GM12878 (cell line): ENCODE results near the gene A2ML1. TPM values are rescaled to one million over a fixed set of nuclear protein-coding genes. Genes with fewer than 3 reads are reported as not detected.

Source experiments
- ATAC-seq: fragments of 200-7000 bp; cut with Tn5 transposase; 3 replicates; pipeline ENCODE4 v1.9.1; 2020; ENCODE audit warnings: mild to moderate bottlenecking, moderate library complexity
- BruUV-seq: library from RNA; stranded (reverse); fragments of 400-500 nt; replicated peaks from 2 replicates; lab custom pipeline; 2021; lab: Mats Ljungman, UMichigan
- CTCF ChIA-PET: fragments of 300-600 bp; sonication (Branson Sonifier 250); formaldehyde crosslinking; extraction: SDS; loops from one replicate; lab custom pipeline; 2021; ENCODE audit warnings: inconsistent platforms; lab: Yijun Ruan, JAX
- POLR2A ChIA-PET: fragments of 350-600 bp; formaldehyde crosslinking; extraction: SDS; loops from one replicate; lab custom pipeline; 2021; ENCODE audit warnings: inconsistent platforms; lab: Charles Lee
- RAD21 ChIA-PET: fragments of 300-600 bp; sonication (Branson Sonifier 250); formaldehyde crosslinking; loops from one replicate; lab custom pipeline; 2023; ENCODE audit warnings: antibody characterized with exemption; ENCODE audit not compliant: unreplicated experiment; lab: Charles Lee
- SMC1A ChIA-PET: fragments of 300-600 bp; sonication (Branson Sonifier 250); formaldehyde crosslinking; loops from one replicate; lab custom pipeline; 2023; ENCODE audit not compliant: unreplicated experiment, uncharacterized antibody; lab: Charles Lee
- DNase-seq: peaks from one replicate; pipeline ENCODE4 v3.0.0-alpha.2; 2011; ENCODE audit warnings: low read depth, low spot score
- FAIRE-seq: peaks from 3 replicates; lab custom pipeline; 2011; peaks lifted over from hg19 to GRCh38; lab: Jason Lieb, UNC
- H2AFZ ChIP-seq: 2 replicates; pipeline ENCODE4 v1.6.0; 2011; ENCODE audit warnings: low read depth, low read length, control low read depth; ENCODE audit not compliant: control insufficient read depth
- H3K27ac ChIP-seq: 2 replicates; pipeline ENCODE4 v1.5.1; 2011; ENCODE audit warnings: control low read depth; ENCODE audit not compliant: control insufficient read depth, insufficient read depth
- H3K27me3 ChIP-seq, 2 experiments: replicated peaks in 1 of 2; 2 replicates each; pipeline versions ENCODE4 v1.6.0 to v1.6.1; 2011; ENCODE audit warnings: low read length in 1 of 2; ENCODE audit not compliant: control insufficient read depth in 2 of 2, insufficient read depth in 2 of 2
- H3K36me3 ChIP-seq, 2 experiments: 2 replicates each; pipeline ENCODE4 v1.5.1; 2011; ENCODE audit warnings: low read length in 1 of 2; ENCODE audit not compliant: control insufficient read depth in 2 of 2, insufficient read depth in 2 of 2
- H3K4me1 ChIP-seq: 2 replicates; pipeline ENCODE4 v1.6.1; 2011; ENCODE audit warnings: mild to moderate bottlenecking, low read length, moderate library complexity, mixed read lengths; ENCODE audit not compliant: control insufficient read depth, insufficient read depth
- H3K4me2 ChIP-seq: 2 replicates; pipeline ENCODE4 v1.6.0; 2011; ENCODE audit warnings: control low read depth; ENCODE audit not compliant: control insufficient read depth, insufficient read depth
- H3K4me3 ChIP-seq: fragments of 200-600 bp; sonication (generic); 2 replicates; pipeline ENCODE4 v1.5.1; 2016
- H3K79me2 ChIP-seq: 2 replicates; pipeline ENCODE4 v1.6.0; 2011; ENCODE audit warnings: low read length; ENCODE audit not compliant: control insufficient read depth, insufficient read depth
- H3K9ac ChIP-seq: 2 replicates; pipeline ENCODE4 v1.8.0; 2011; ENCODE audit warnings: low read length, control low read depth, mixed read lengths; ENCODE audit not compliant: control insufficient read depth, insufficient read depth
- H3K9me3 ChIP-seq: replicated peaks from 3 replicates; pipeline ENCODE4 v1.5.1; 2011; ENCODE audit warnings: mild to moderate bottlenecking, low read length; ENCODE audit not compliant: control insufficient read depth, insufficient read depth
- H4K20me1 ChIP-seq: 2 replicates; pipeline ENCODE4 v1.6.0; 2011; ENCODE audit not compliant: control insufficient read depth, insufficient read depth
- CEBPB ChIP-seq, 2 experiments: fragments of 150-350 bp in 1 of 2; IDR thresholded peaks; 2 replicates each; pipeline ENCODE4 v1.6.1; 2012 to 2014; ENCODE audit warnings: low read depth in 2 of 2, low read length in 2 of 2, borderline replicate concordance in 1 of 2, inconsistent platforms in 1 of 2
- NFYA ChIP-seq: IDR thresholded peaks from 2 replicates; pipeline ENCODE4 v1.6.1; 2011; ENCODE audit warnings: low read depth, mild to moderate bottlenecking, low read length, improper control_type of control experiment, borderline replicate concordance
- NR2C2 ChIP-seq: IDR thresholded peaks from 2 replicates; pipeline ENCODE4 v1.6.1; 2011; ENCODE audit warnings: borderline replicate concordance, low read depth; ENCODE audit not compliant: control insufficient read depth, insufficient read length
- NRF1 ChIP-seq: conservative IDR thresholded peaks from 2 replicates; pipeline ENCODE4 v1.6.1; 2011; ENCODE audit warnings: mild to moderate bottlenecking, low read depth, low read length, improper control_type of control experiment
- PML ChIP-seq: IDR thresholded peaks from 2 replicates; pipeline ENCODE4 v1.6.1; 2012; ENCODE audit warnings: low read length, inconsistent platforms
- POLR2A ChIP-seq: IDR thresholded peaks from 2 replicates; pipeline ENCODE4 v1.6.1; 2011; ENCODE audit warnings: low read depth, mild to moderate bottlenecking, low read length
- RAD21 ChIP-seq: IDR thresholded peaks from 2 replicates; pipeline ENCODE4 v1.6.1; 2011; ENCODE audit warnings: mild to moderate bottlenecking, low read depth, low read length, moderate library complexity; ENCODE audit not compliant: insufficient read depth
- SKIL ChIP-seq: fragments of 450-650 bp; IDR thresholded peaks from 2 replicates; pipeline ENCODE4 v1.6.1; 2017; ENCODE audit warnings: mild to moderate bottlenecking, low read depth, inconsistent platforms; ENCODE audit not compliant: poor library complexity, severe bottlenecking
- SPI1 ChIP-seq: IDR thresholded peaks from 2 replicates; pipeline ENCODE4 v1.6.1; 2011; ENCODE audit warnings: low read depth, mild to moderate bottlenecking, low read length, moderate library complexity, borderline replicate concordance; ENCODE audit not compliant: insufficient read depth
- SREBF1 ChIP-seq: IDR thresholded peaks from 2 replicates; pipeline ENCODE4 v1.6.1; 2012; ENCODE audit warnings: mild to moderate bottlenecking, low read length
- STAT3 ChIP-seq: IDR thresholded peaks from 2 replicates; pipeline ENCODE4 v1.6.1; 2011; ENCODE audit warnings: low read depth, low read length, improper control_type of control experiment
- TBL1XR1 ChIP-seq: IDR thresholded peaks from 2 replicates; pipeline ENCODE4 v1.6.1; 2012; ENCODE audit warnings: low read depth, low read length, improper control_type of control experiment
- ZBED1 ChIP-seq: IDR thresholded peaks from 2 replicates; pipeline ENCODE4 v1.6.1; 2016; ENCODE audit warnings: borderline replicate concordance
- WGBS: methylation state at CpG from one replicate; pipeline ENCODE4 v1.1.6; 2016; ENCODE audit warnings: low lambda C conversion rate; ENCODE audit not compliant: insufficient replicate concordance, insufficient coverage; ENCODE audit errors: missing lambda C conversion rate; 5-methylcytosine and 5-hydroxymethylcytosine counted together
- in situ Hi-C: fragments of 300-500 bp; cut with MboI; formaldehyde crosslinking; loops from 9 replicates; pipeline ENCODE4 v1.14.3; 2018; ENCODE audit warnings: mixed read lengths
- intact Hi-C: fragments of 100-400 bp; cut with micrococcal nuclease; formaldehyde crosslinking; loops from one replicate; pipeline ENCODE4 v1.14.2; 2022; ENCODE audit not compliant: unreplicated experiment
- polyA plus RNA-seq, 11 experiments: library from polyadenylated mRNA; depleted of rRNA in 4 of 11; unstranded in 6 of 11; stranded (reverse) in 5 of 11; fragments of >200 nt; fragmentation: Nextera tagmentation in 4 of 11; fragmentation: Illumina TruSeq in 1 of 11; extraction: Ambion mirVana in 4 of 11; extraction: Trizol in 1 of 11; gene quantifications; 1 replicate in 1 of 11; 2 replicates in 10 of 11; pipeline versions ENCODE4 v1.2.1 to v1.2.3, GENCODE V29; 2011 to 2016; ENCODE audit warnings: inconsistent platforms in 2 of 11, missing spikeins in 2 of 11, low read depth in 1 of 11
- total RNA-seq, 4 experiments: library from RNA; depleted of rRNA in 3 of 4; stranded (reverse); fragments of >200 nt in 3 of 4; fragmentation: Illumina TruSeq in 1 of 4; extraction: Trizol in 1 of 4; gene quantifications; 2 replicates each; pipeline versions ENCODE4 v1.2.1 to v1.2.3, GENCODE V29; 2013 to 2021
- TF ChIP-seq, protein P1 (sequence below): fragments of 450-650 bp; IDR thresholded peaks from 2 replicates; pipeline ENCODE4 v1.6.1; 2016; ENCODE audit warnings: mild to moderate bottlenecking

A2ML1 gene
- total and polyA plus RNA-seq, 10 of the 15 experiments (the other 5 are each of a cell fraction or from before 2014, with no cell fraction given): not detected

DNA sequence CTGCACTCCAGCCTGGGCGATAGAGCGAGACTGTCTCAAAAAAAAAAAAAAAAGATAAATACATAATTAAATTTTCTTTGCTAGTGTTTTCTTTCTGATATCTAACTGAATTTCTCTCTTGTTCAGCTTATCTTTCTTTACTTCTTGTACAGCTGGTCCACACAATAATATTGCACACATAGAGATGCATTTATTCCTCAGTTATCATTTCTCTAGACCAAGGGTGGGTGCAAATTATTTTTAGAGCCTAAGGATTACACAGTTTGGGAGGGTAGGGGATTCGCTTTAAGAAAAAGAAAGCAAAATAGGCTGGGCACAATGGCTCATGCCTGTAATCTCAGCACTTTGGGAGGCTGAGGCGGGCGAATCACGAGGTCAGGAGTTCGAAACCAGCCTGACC, 17.9 kb downstream of the A2ML1 start:
- ATAC-seq (no peak), FAIRE-seq (no peak), DNase-seq (no peak)
- no peak overlapping the region for H3K4me3 ChIP-seq
- SMC1A ChIA-PET: no interaction called here
- H3K27ac ChIP-seq: no peak overlapping the region
- RAD21 ChIA-PET: no interaction called here
- no peak overlapping the region for H3K9ac ChIP-seq
- H4K20me1 ChIP-seq: no peaks in the 10 kb centered on the region
- CTCF ChIA-PET: interaction anchor here (2.2 kb wide), 1 partner anchor 20 kb away, joined by 11 read pairs; no protein-coding TSS in a partner anchor
- no peaks in the 10 kb centered on the region for H3K36me3 ChIP-seq
- POLR2A ChIA-PET: no interaction called here
- in situ Hi-C loops: no loop called here
- H2AFZ ChIP-seq: no peak overlapping the region
- intact Hi-C loops: no loop called here
- H3K4me1 ChIP-seq: no peaks in the 10 kb centered on the region
- 34% methylated on average over 5 of the region's 7 CpGs for WGBS
- H3K79me2 ChIP-seq: no peaks in the 10 kb centered on the region
- no peaks in the 10 kb centered on the region for H3K9me3 ChIP-seq
- TF ChIP-seq RAD21 (no peak), NFYA (no peak), CEBPB (IDR thresholded peaks at IDR 0.05; ENCODE audit: borderline replicate concordance in 1 of 2, low read depth in 2 of 2, low read length in 2 of 2) (no peak), NRF1 (no peak), NR2C2 (no peak), PML (no peak), ZBED1 (no peak), TBL1XR1 (no peak), SREBF1 (no peak), STAT3 (no peak), POLR2A (no peak), SKIL (no peak), SPI1 (no peak)
- TF ChIP-seq, protein P1, sequence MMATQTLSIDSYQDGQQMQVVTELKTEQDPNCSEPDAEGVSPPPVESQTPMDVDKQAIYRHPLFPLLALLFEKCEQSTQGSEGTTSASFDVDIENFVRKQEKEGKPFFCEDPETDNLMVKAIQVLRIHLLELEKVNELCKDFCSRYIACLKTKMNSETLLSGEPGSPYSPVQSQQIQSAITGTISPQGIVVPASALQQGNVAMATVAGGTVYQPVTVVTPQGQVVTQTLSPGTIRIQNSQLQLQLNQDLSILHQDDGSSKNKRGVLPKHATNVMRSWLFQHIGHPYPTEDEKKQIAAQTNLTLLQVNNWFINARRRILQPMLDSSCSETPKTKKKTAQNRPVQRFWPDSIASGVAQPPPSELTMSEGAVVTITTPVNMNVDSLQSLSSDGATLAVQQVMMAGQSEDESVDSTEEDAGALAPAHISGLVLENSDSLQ: no peak
- no TSS peak for BruUV-seq
- H3K27me3 ChIP-seq: no peaks in the 10 kb centered on the region; a peak in 1 of 4 replicates
- no peak overlapping the region for H3K4me2 ChIP-seq
